Left lung (tissue), 10 donors: ENCODE data around the gene SNX5. TPM values are rescaled to one million over a fixed set of nuclear protein-coding genes. Genes with fewer than 3 reads are reported as not detected.

Source experiments
- ATAC-seq: fragments of 200-7000 bp; cut with Tn5 transposase; one replicate; pipeline ENCODE4 v1.9.1; 2020; ENCODE audit warnings: moderate library complexity
- DNase-seq, 4 donors: peaks; one replicate each; pipeline ENCODE4 v3.0.0-alpha.2; 2013 to 2020
- H3K27ac ChIP-seq, 2 donors: fragments of 200-600 bp; sonication (generic) in 1 of 2; one replicate each; pipeline versions ENCODE4 v1.5.0 to v1.8.0; 2020 to 2021
- H3K27me3 ChIP-seq, 2 donors: fragments of 200-600 bp; sonication (generic) in 1 of 2; one replicate each; pipeline versions ENCODE4 v1.5.0 to v1.8.0; 2020 to 2021
- H3K36me3 ChIP-seq, 2 donors: fragments of 200-600 bp; sonication (generic) in 1 of 2; one replicate each; pipeline versions ENCODE4 v1.5.0 to v1.8.0; 2020 to 2021
- H3K4me1 ChIP-seq, 2 donors: fragments of 200-600 bp; one replicate each; pipeline ENCODE4 v1.8.0; 2021
- H3K4me3 ChIP-seq, 2 donors: fragments of 200-600 bp; sonication (generic) in 1 of 2; one replicate each; pipeline versions ENCODE4 v1.5.0 to v1.8.0; 2020 to 2021; ENCODE audit warnings: mild to moderate bottlenecking in 1 of 2
- H3K9me3 ChIP-seq, 2 donors: fragments of 200-600 bp; sonication (generic) in 1 of 2; one replicate each; pipeline versions ENCODE4 v1.5.0 to v1.8.0; 2020 to 2021
- intact Hi-C, 2 donors: fragments of 100-400 bp; cut with DNase I; formaldehyde crosslinking; loops; one replicate each; pipeline versions ENCODE4 v1.11.2 to v1.14.2; 2022
- polyA plus RNA-seq, 6 donors: library from polyadenylated mRNA; unstranded; fragments of 120-200 nt; gene quantifications; one replicate each; pipeline ENCODE4 v1.2.1, GENCODE V29; 2013; ENCODE audit not compliant: insufficient read length in 6 of 6
- total RNA-seq, 2 donors: library from RNA; stranded (reverse); fragmentation: NEBNext Ultra II Directional; extraction: Animal tissue kit (Norgen Biotek cat#: 25700); gene quantifications; one replicate each; pipeline ENCODE4 v1.2.1, GENCODE V29; 2021
- TF ChIP-seq, protein P1 (sequence below), 2 donors: fragments of 200-600 bp; sonication (generic) in 1 of 2; IDR thresholded peaks; one replicate each; pipeline versions ENCODE4 v1.5.0 to v1.8.0; 2021; ENCODE audit warnings: antibody characterized with exemption in 2 of 2
- donor health status: DM: no; HTN: yes; CAD: no.
- donor health status: DM: no; HTN: no; CAD: no.

Gene SNX5
- total and polyA plus RNA-seq, 8 donors = 82.0 to 312 (median 247) TPM

DNA sequence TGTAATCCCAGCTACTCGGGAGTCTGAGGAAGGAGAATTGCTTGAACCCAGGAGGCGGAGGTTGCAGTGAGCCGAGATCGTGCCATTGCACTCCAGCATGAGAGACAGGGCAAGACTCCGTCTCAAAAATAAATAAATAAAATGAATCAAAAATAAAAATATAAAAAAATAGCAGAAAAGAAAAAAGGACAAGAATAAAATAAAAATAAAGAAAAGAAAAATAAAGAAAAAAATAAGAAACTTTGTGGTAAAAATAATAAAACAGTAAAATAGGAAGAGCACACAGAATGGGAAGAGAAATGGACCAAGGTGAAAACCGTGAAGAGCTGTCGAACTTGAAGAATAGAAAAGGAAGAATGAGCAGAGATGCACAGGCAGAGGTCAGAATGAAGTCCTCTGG lies 63.0 kb downstream of the SNX5 start:
- Histone ChIP-seq H3K9me3 (no peaks in the 10 kb centered on the region), H3K4me3 (no peak overlapping the region), H3K36me3 (no peaks in the 10 kb centered on the region), H3K4me1 (no peaks in the 10 kb centered on the region), H3K27me3 (no peaks in the 10 kb centered on the region), H3K27ac (no peak overlapping the region)
- TF ChIP-seq, protein P1, sequence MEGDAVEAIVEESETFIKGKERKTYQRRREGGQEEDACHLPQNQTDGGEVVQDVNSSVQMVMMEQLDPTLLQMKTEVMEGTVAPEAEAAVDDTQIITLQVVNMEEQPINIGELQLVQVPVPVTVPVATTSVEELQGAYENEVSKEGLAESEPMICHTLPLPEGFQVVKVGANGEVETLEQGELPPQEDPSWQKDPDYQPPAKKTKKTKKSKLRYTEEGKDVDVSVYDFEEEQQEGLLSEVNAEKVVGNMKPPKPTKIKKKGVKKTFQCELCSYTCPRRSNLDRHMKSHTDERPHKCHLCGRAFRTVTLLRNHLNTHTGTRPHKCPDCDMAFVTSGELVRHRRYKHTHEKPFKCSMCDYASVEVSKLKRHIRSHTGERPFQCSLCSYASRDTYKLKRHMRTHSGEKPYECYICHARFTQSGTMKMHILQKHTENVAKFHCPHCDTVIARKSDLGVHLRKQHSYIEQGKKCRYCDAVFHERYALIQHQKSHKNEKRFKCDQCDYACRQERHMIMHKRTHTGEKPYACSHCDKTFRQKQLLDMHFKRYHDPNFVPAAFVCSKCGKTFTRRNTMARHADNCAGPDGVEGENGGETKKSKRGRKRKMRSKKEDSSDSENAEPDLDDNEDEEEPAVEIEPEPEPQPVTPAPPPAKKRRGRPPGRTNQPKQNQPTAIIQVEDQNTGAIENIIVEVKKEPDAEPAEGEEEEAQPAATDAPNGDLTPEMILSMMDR (IDR thresholded peaks at IDR 0.05) = no peak
- DNase-seq (no peak), ATAC-seq (no peak)
- intact Hi-C loops = loop anchor here in 1 of 2 donors (10.0 kb wide), 1 partner anchor 401 kb away; no protein-coding TSS in a partner anchor

DNA sequence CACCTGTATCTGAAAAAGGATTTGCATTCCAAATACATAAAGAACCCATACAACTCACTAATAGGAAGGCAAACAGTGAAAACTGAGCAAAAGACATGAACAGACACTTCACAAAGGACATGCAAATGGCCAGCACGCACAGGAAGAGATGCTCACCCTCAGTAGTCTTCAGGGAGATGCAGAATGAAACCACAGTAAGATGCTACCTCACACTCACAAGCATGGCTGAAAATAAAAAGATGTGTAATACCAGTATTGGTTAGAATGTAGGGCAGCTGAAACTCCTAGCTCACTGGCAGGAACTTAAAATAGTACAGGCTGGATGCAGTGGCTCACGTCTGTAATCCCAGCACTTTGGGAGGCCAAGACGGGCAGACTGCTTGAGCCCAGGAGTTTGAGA lies 64.6 kb downstream of the SNX5 start:
- ATAC-seq (no peak), DNase-seq (no peak)
- H3K4me1 ChIP-seq = no peaks in the 10 kb centered on the region
- H3K36me3 ChIP-seq = no peaks in the 10 kb centered on the region
- TF ChIP-seq, protein P1 (IDR thresholded peaks at IDR 0.05) = no peak
- intact Hi-C loops = loop anchor here in 1 of 2 donors (5.0 to 10.0 kb wide), 2 partner anchors 252 to 399 kb away; no protein-coding TSS in a partner anchor
- H3K9me3 ChIP-seq = no peaks in the 10 kb centered on the region
- no peaks in the 10 kb centered on the region for H3K27me3 ChIP-seq
- H3K4me3 ChIP-seq = no peak overlapping the region
- no peak overlapping the region for H3K27ac ChIP-seq

DNA sequence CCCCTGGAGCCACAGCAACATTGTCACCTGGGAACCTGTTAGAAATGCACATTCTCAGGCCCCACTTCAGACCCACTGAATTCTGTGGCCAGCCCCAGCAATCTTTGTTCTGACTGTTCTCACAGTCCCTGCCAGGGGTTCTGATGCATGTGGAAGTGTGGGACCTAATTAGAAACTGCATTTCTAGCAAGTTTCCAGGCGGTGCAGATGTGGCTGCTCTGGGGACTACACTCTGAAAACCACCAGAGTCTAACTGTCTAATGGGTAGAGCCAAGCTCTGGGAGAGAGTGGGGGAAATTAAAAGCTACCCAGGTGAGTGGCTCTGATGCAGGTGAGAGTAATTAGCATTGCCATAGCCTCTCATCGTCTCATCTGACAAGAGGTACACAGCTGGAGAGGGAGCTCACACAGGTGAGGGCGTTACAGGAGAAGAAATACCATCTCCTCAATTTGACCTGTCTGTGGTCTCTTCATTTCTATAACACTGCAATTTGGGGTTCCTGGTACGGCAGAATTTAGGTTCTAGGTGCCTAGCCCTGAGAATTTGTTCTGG lies 66.0 kb downstream of the SNX5 start:
- no peak overlapping the region for H3K4me3 ChIP-seq
- no peaks in the 10 kb centered on the region for H3K9me3 ChIP-seq
- H3K36me3 ChIP-seq = no peaks in the 10 kb centered on the region
- no peaks in the 10 kb centered on the region for H3K27me3 ChIP-seq
- DNase-seq (no peak), ATAC-seq (no peak)
- TF ChIP-seq, protein P1 (IDR thresholded peaks at IDR 0.05) = no peak
- H3K4me1 ChIP-seq = peaks cover 0 to 4% of the 10 kb centered on the region in 2 donors
- intact Hi-C loops = loop anchor here in 1 of 2 donors (5.0 to 10.0 kb wide), 2 partner anchors 250 to 398 kb away; no protein-coding TSS in a partner anchor
- H3K27ac ChIP-seq = no peak overlapping the region

- Histone ChIP-seq H3K27me3 (no peaks in the 10 kb centered on the region), H3K4me1 (peaks cover 1 to 8% of the 10 kb centered on the region in 2 donors), H3K27ac (no peak overlapping the region), H3K36me3 (no peaks in the 10 kb centered on the region), H3K9me3 (no peaks in the 10 kb centered on the region), H3K4me3 (no peak overlapping the region)
- ATAC-seq = no peak
- TF ChIP-seq, protein P1 (IDR thresholded peaks at IDR 0.05) = no peak
- DNase-seq = no peak
- intact Hi-C loops = loop anchor here in 1 of 2 donors (5.0 to 10.0 kb wide), 2 partner anchors 250 to 397 kb away; no protein-coding TSS in a partner anchor
These were observed 66.6 kb downstream of the SNX5 start for GRCh38 chr20:17901971-17902370.

GRCh38 chr20:17898548-17898994 lies 70.0 kb downstream of the SNX5 start:
- DNase-seq (peak in 2 of 4 donors; percentile 65 to 76), ATAC-seq (peak; percentile 87)
- Histone ChIP-seq H3K27me3 (peaks cover 0 to 17% of the 10 kb centered on the region in 2 donors), H3K36me3 (no peaks in the 10 kb centered on the region), H3K4me1 (peaks cover 11 to 28% of the 10 kb centered on the region in 2 donors), H3K27ac (no peak overlapping the region), H3K9me3 (no peaks in the 10 kb centered on the region), H3K4me3 (no peak overlapping the region)
- TF ChIP-seq, protein P1 (IDR thresholded peaks at IDR 0.05) = peak; percentile 88 to 96
- intact Hi-C loops = no loop called here
